MM.1S (cell line): ENCODE results near the gene ZBTB47.

Source experiments
- EZH2 ChIP-seq: fragments of 300-600 bp; sonication (generic); optimal IDR thresholded peaks from 2 replicates; pipeline ENCODE3; 2017; ENCODE audit warnings: low read depth, mild to moderate bottlenecking, antibody characterized with exemption, low read length, mixed read lengths
- EZH2phosphoT487 ChIP-seq: fragments of 300-600 bp; sonication (generic); IDR thresholded peaks from 2 replicates; pipeline ENCODE4 v1.6.1; 2018; ENCODE audit warnings: antibody characterized with exemption, low read length
- TF ChIP-seq, protein P1 (sequence below): fragments of 300-600 bp; sonication (generic); IDR thresholded peaks from 2 replicates; pipeline ENCODE4 v1.5.1; 2016; ENCODE audit warnings: antibody characterized with exemption, low read length, mixed read lengths

DNA sequence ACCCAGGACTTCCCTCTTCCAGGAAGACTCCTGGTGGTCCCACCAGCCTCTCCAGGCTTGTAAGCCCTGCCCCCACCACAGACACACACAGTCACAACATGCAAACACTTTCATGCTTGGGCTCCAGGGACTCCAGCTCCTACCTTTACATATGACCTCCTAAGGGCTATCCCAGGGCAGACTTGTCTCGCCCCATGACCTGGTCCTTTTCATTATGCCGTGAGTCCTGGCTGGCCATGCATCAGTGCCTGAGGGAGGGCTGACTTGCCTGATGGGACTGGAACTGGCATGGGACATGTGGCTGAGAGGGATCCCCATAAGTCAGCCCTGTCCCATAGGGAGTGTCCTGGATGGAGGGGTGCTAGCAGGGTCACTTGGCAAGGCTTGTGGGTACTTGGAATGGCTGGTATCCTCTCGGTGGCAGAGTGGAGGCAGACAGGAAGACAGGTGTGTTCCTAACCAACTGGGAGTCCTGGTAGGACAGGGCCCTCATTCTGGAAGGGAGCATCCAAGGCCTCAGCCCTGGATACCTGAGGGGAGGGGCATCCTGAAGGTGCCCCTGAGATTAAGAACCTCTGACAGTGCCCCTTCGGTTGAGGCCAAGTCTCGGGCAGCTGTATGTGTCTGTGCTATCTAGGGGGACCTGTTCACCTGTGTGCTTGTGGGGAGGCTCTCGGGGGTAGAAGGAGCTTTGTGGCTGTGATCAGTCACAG lies 49.6 kb downstream of the ZBTB47 start:
- TF ChIP-seq, protein P1, sequence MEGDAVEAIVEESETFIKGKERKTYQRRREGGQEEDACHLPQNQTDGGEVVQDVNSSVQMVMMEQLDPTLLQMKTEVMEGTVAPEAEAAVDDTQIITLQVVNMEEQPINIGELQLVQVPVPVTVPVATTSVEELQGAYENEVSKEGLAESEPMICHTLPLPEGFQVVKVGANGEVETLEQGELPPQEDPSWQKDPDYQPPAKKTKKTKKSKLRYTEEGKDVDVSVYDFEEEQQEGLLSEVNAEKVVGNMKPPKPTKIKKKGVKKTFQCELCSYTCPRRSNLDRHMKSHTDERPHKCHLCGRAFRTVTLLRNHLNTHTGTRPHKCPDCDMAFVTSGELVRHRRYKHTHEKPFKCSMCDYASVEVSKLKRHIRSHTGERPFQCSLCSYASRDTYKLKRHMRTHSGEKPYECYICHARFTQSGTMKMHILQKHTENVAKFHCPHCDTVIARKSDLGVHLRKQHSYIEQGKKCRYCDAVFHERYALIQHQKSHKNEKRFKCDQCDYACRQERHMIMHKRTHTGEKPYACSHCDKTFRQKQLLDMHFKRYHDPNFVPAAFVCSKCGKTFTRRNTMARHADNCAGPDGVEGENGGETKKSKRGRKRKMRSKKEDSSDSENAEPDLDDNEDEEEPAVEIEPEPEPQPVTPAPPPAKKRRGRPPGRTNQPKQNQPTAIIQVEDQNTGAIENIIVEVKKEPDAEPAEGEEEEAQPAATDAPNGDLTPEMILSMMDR, result no peak
- TF ChIP-seq EZH2phosphoT487 (no peak), EZH2 (no peak)
